Effector CD8-positive, alpha-beta T cell (primary cell): ENCODE results near the gene GTSE1.

ENCODE experiments used
- DNase-seq: peaks from one replicate; lab custom pipeline; 2025; lab: John Stamatoyannopoulos, UW

Gene GTSE1

GRCh38 chr22:46273432-46274148 lies 23.1 kb upstream of the GTSE1 start:
- DNase-seq, result no peak

DNA sequence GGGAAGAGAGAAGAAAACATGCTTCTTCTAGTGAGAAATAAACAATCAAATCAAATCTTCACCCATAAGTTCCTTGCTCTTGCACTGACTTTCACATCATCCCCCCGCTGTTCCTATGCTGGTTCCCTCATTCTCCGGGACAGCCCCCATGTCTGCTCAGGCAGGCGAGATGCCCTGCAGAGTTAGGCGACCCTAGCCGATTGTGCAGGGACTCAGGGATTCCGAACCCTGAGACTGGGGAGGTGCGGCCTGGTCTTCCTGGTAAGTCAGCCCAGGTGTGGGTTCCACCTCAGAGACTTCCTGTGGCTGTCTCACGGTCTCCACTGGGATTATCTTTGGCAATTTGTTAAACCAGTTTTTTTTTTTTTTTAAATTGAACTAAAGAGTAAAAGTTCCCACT lies 22.3 kb upstream of the GTSE1 start:
- no peak for DNase-seq

DNA sequence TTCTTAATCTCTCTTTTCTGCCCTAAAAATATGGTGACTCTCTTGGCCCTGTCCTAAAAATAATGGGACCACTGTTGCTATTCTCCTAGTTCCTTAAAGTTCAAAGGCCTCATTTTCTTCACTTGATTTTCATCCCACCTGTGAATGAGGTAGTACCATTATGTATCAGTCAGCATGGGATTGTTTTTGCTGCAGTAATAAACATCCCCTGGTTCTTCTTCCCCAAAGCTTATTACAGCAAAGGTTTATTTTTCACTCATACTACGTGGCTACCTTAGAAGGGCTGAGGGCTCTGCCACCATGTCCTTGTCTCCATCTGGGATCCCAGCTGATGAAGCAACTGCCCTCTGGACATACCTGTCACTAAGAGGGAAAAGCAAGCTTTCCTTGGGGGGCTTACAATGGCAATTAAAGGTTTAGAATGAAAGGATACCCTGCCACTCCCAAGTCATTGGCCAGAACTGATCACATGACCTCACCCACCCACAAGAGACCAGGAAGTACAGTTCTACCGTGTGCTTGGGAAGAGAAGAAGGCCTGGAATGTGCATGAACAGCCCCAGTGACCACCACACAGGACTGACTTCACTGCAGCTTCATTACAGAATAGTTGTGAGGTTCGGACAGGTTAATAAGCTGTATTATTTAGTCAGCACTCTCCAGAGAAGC lies 21.1 kb upstream of the GTSE1 start:
- no peak for DNase-seq

GRCh38 chr22:46276563-46276962 lies 20.1 kb upstream of the GTSE1 start:
- DNase-seq, result no peak

GRCh38 chr22:46278656-46279645 lies 17.7 kb upstream of the GTSE1 start:
- no peak for DNase-seq

- DNase-seq, result no peak
Observed at GRCh38 chr22:46280063-46280817, 16.4 kb upstream of the GTSE1 start.

- DNase-seq, result no peak
Observed at GRCh38 chr22:46280999-46281623, 15.6 kb upstream of the GTSE1 start.

GRCh38 chr22:46281866-46282678 lies 14.6 kb upstream of the GTSE1 start:
- DNase-seq, result no peak

DNA sequence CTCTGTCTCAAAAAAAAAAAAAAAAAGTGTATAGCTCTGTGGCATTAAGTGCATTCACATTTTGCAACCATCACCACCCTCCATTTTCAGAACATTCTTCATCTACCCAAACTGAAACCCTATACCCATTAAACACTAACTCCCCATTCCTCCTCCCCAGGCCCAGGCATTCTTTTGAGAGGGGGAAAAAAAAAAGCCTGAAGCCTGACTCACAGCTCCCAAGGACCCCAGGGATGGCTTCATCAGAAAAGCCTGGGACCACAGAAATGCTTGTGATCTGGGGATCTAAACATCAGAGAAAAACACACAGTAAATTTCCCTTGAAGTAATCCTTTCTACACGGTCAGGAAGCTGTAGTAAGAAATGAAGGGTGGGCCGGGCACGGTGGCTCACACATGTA lies 10.7 kb upstream of the GTSE1 start:
- DNase-seq, result no peak

- DNase-seq, result no peak
Observed at GRCh38 chr22:46286941-46287872, 9.5 kb upstream of the GTSE1 start.

DNA sequence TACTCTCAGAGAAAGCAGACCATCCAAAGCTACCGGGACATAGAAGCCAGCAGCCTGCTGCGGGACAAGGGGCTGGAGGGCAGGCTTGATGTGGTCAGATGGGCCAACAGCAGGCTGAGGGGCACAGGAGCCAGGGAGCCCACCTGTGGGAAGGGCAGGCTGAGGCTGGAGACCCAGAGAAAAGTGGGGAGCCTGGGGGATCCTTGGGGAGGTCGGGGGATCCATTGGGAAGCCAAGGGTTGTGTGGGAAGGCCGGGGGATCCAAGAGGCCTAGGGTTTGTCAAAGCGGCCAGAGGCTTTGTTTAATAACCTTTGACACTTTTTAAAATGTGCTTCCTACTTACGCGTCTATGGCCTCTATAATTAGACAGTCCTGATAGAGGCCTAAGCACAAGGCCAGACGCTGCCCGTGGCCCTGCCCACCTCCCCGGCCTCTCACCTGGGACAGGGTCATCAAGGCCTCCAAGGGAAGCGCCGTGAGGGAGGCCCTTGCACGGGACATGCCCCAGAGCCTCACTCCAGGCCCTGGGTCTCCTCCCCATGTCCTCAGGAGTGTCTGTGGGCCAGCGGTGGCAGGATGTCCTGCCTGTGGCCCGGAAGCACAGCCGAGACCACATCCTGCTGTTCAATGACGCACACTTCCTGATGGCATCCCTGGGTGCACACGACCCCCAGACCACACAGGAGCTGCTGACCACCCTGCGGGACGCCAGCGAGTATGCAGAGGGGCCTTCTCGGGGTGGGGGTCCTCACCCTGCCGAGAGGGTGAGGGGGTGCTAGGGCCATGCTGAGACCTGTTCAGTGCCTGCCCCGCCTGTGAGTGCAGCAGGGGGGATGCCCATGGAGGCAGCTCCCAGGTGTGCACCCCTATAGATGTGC lies 8.6 kb upstream of the GTSE1 start:
- no peak for DNase-seq

DNA sequence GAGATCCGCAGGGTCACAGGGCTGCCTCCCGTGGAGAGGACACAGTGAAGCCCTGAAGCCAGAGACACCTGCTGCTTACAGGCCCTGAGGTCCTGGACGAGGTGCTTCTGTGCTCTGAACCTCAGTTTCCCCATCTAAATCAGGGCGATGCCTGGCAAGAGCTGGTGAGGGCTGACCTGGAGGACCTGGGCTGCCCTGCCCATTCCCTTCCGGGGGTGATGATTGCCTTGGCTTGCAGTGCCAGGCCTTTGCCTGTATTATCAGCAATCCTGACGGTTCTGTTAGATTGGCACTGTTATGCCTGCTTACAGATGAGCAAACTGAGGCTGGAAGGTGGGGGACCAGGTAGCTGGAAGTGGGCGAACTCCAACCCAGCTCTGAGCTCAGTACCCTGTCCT lies 7.8 kb upstream of the GTSE1 start:
- DNase-seq, result no peak

GRCh38 chr22:46289244-46289891 lies 7.3 kb upstream of the GTSE1 start:
- DNase-seq, result no peak

GRCh38 chr22:46290121-46290842 lies 6.4 kb upstream of the GTSE1 start:
- DNase-seq, result no peak

DNA sequence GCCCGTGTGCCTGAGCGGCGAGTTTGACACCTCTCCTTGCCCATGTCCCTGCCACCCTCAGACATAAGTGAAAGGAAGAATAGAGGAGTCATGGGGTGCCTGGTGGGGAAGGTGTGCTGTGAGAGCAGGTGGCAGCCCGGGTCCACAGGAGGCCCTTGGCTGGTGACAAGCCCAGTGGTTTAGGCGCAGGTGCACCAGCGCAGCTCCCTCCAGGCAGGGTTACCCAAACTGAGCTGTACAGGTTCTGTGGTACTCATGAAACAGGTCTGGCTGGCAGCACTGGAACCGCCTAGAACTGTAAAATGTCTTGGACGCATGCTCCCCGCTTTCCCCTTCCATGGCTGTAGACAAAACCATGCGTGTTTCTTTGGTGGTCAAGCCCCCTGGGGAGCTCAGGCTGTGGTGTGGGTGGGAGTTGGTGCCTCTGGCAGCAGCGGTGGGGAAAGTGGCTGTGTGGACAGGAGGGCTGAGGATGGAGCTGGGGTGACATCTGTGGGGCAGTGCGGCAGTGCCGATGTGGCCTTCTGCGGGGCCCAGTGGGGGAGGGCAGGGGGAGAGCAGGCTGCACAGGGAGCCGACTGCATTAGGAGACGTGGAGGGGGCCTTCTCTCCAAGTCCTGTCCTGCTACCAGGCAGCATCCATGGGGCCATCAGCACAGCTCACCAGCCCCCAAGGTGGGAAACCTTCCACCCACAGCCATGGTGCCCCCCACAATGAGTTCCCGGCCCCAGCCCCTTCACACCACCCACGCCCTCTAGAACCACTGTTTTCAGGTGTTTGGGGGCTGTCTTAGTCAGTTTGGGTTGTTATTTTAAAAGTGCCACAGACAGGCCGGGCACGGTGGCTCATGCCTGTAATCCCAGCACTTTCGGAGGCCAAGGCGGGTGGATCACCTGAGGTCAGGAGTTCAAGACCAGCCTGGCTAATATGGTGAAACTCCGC lies 5.6 kb upstream of the GTSE1 start:
- no peak for DNase-seq

- no peak for DNase-seq
Observed at GRCh38 chr22:46292173-46292572, 4.5 kb upstream of the GTSE1 start.
